GM23248 (cell line): Measurements from ENCODE around the gene NUP93. TPM values are rescaled to one million over a fixed set of nuclear protein-coding genes. Genes with fewer than 3 reads are reported as not detected.

ENCODE experiments used
- DNase-seq: peaks from one replicate; pipeline ENCODE4 v3.0.0-alpha.2; 2015
- H2AFZ ChIP-seq: fragments of 200-600 bp; sonication (generic); 2 replicates; pipeline ENCODE4 v1.6.1; 2016; ENCODE audit warnings: antibody characterized with exemption
- H3F3A ChIP-seq: fragments of 200-600 bp; sonication (generic); 2 replicates; pipeline ENCODE4 v1.6.1; 2016; ENCODE audit warnings: mild to moderate bottlenecking, antibody characterized with exemption, mixed run types; ENCODE audit not compliant: insufficient read depth
- H3K27ac ChIP-seq: fragments of 200-600 bp; sonication (generic); 2 replicates; pipeline ENCODE4 v1.5.1; 2016; ENCODE audit warnings: mild to moderate bottlenecking
- H3K27me3 ChIP-seq: fragments of 200-600 bp; sonication (generic); replicated peaks from 2 replicates; pipeline ENCODE4 v1.6.1; 2016; ENCODE audit warnings: mild to moderate bottlenecking; ENCODE audit not compliant: insufficient read depth
- H3K36me3 ChIP-seq: fragments of 200-600 bp; sonication (generic); 2 replicates; pipeline ENCODE4 v1.6.1; 2016; ENCODE audit warnings: low read depth, mild to moderate bottlenecking
- H3K4me1 ChIP-seq: fragments of 200-600 bp; sonication (generic); 2 replicates; pipeline ENCODE4 v1.6.1; 2016; ENCODE audit warnings: mild to moderate bottlenecking; ENCODE audit not compliant: insufficient read depth
- H3K4me2 ChIP-seq: fragments of 200-600 bp; sonication (generic); one replicate; pipeline ENCODE4 v1.6.1; 2016; ENCODE audit warnings: mild to moderate bottlenecking; ENCODE audit not compliant: unreplicated experiment
- H3K4me3 ChIP-seq: fragments of 200-600 bp; sonication (generic); 2 replicates; pipeline ENCODE4 v1.5.1; 2016; ENCODE audit warnings: mild to moderate bottlenecking
- H3K79me2 ChIP-seq: fragments of 200-600 bp; sonication (generic); 2 replicates; pipeline ENCODE4 v1.6.1; 2016; ENCODE audit warnings: mild to moderate bottlenecking; ENCODE audit not compliant: insufficient read depth
- H3K9ac ChIP-seq: fragments of 200-600 bp; sonication (generic); 2 replicates; pipeline ENCODE4 v1.6.1; 2016; ENCODE audit warnings: mild to moderate bottlenecking
- H3K9me2 ChIP-seq: fragments of 200-600 bp; sonication (generic); 2 replicates; pipeline ENCODE4 v1.6.1; 2016; ENCODE audit warnings: mixed run types, mild to moderate bottlenecking, moderate library complexity; ENCODE audit not compliant: insufficient read depth
- H3K9me3 ChIP-seq: fragments of 200-600 bp; sonication (generic); one replicate; pipeline ENCODE4 v1.6.1; 2017; ENCODE audit warnings: low read depth
- H4K20me1 ChIP-seq: fragments of 200-600 bp; sonication (generic); 2 replicates; pipeline ENCODE4 v1.6.0; 2016; ENCODE audit not compliant: insufficient read depth
- EZH2 ChIP-seq: fragments of 200-600 bp; sonication (generic); IDR thresholded peaks from 2 replicates; pipeline ENCODE4 v1.6.1; 2018; ENCODE audit warnings: antibody characterized with exemption, mild to moderate bottlenecking; ENCODE audit not compliant: insufficient read depth, poor library complexity, severe bottlenecking
- EZH2phosphoT487 ChIP-seq: fragments of 200-600 bp; sonication (generic); IDR thresholded peaks from 2 replicates; pipeline ENCODE4 v1.6.1; 2018; ENCODE audit warnings: antibody characterized with exemption, moderate library complexity, mild to moderate bottlenecking, low read depth; ENCODE audit not compliant: insufficient read depth
- WGBS, 2 experiments: methylation state at CpG; one replicate each; pipeline ENCODE4 v1.1.6; 2015 to 2017; ENCODE audit warnings: low lambda C conversion rate in 2 of 2, low coverage in 1 of 2; ENCODE audit errors: missing lambda C conversion rate in 2 of 2; 5-methylcytosine and 5-hydroxymethylcytosine counted together
- in situ Hi-C: fragments of 300-500 bp; cut with MboI; formaldehyde crosslinking; loops from 2 replicates; pipeline ENCODE4 v1.15.0; 2020
- polyA plus RNA-seq: library from polyadenylated mRNA; unstranded; fragments of >200 nt; fragmentation: Nextera tagmentation; extraction: Ambion mirVana; gene quantifications from 2 replicates; pipeline ENCODE4 v1.2.1, GENCODE V29; 2016
- total RNA-seq: library from RNA; depleted of rRNA; stranded (reverse); fragments of >200 nt; shearing (Covaris generic); gene quantifications from 2 replicates; pipeline ENCODE4 v1.2.3, GENCODE V29; 2014

NUP93 gene
- total and polyA plus RNA-seq, 2 experiments from 2014 or later = 47.1 to 51.2 TPM

GRCh38 chr16:56769677-56770076 is 39.7 kb downstream of the NUP93 start:
- no peaks in the 10 kb centered on the region for H3K9me2 ChIP-seq
- WGBS, 2 experiments = 97 to 98% methylated on average over 3 of the region's 3 CpGs

GRCh38 chr16:56771558-56772279 is 41.8 kb downstream of the NUP93 start:
- Histone ChIP-seq H3F3A (peaks cover 10% of the 10 kb centered on the region; the same call in 1 of the 2 replicates), H3K4me2 (peak overlapping the region; percentile 27), H2AFZ (no peak overlapping the region), H3K4me1 (peaks cover 9% of the 10 kb centered on the region), H3K9me3 (no peaks in the 10 kb centered on the region), H3K4me3 (no peak overlapping the region), H3K79me2 (peaks cover 41% of the 10 kb centered on the region), H4K20me1 (no peaks in the 10 kb centered on the region), H3K9ac (no peak overlapping the region), H3K36me3 (no peaks in the 10 kb centered on the region), H3K9me2 (no peaks in the 10 kb centered on the region), H3K27me3 (no peaks in the 10 kb centered on the region), H3K27ac (no peak overlapping the region)
- in situ Hi-C loops = no loop called here
- TF ChIP-seq EZH2phosphoT487 (no peak), EZH2 (no peak)
- no peak for DNase-seq
- whole genome bisulfite sequencing, 2 experiments = 86 to 92% methylated on average over 5 of the region's 5 CpGs

More at GRCh38 chr16:56769677-56770076, 39.7 kb downstream of the NUP93 start:
- H3K4me2 ChIP-seq = no peak overlapping the region
- in situ Hi-C loops = no loop called here
- no peaks in the 10 kb centered on the region for H3K9me3 ChIP-seq
- no peak overlapping the region for H2AFZ ChIP-seq
- H3K27ac ChIP-seq = no peak overlapping the region
- H3K9ac ChIP-seq = no peak overlapping the region
- peaks cover 35% of the 10 kb centered on the region for H3K79me2 ChIP-seq
- H4K20me1 ChIP-seq = no peaks in the 10 kb centered on the region
- H3K4me1 ChIP-seq = no peaks in the 10 kb centered on the region
- DNase-seq = no peak
- no peaks in the 10 kb centered on the region for H3K27me3 ChIP-seq
- H3F3A ChIP-seq = no peaks in the 10 kb centered on the region
- no peak overlapping the region for H3K4me3 ChIP-seq
- TF ChIP-seq EZH2 = no peak
- TF ChIP-seq EZH2phosphoT487 = no peak
- no peaks in the 10 kb centered on the region for H3K36me3 ChIP-seq

- DNase-seq = no peak
- Histone ChIP-seq H2AFZ (no peak overlapping the region), H3K4me1 (peaks cover 23% of the 10 kb centered on the region), H3F3A (peaks cover 26% of the 10 kb centered on the region; the same call in 1 of the 2 replicates), H3K9ac (no peak overlapping the region), H3K36me3 (no peaks in the 10 kb centered on the region), H3K27me3 (no peaks in the 10 kb centered on the region), H3K79me2 (peaks cover 41% of the 10 kb centered on the region), H3K4me2 (no peak overlapping the region), H3K27ac (no peak overlapping the region), H3K4me3 (no peak overlapping the region), H3K9me3 (no peaks in the 10 kb centered on the region), H3K9me2 (no peaks in the 10 kb centered on the region), H4K20me1 (no peaks in the 10 kb centered on the region)
- in situ Hi-C loops = no loop called here
- 96 to 100% methylated on average over 3 of the region's 3 CpGs for WGBS, 2 experiments
- TF ChIP-seq EZH2phosphoT487 = no peak
- no peak for TF ChIP-seq EZH2
Measured at GRCh38 chr16:56773532-56773931, 43.6 kb downstream of the NUP93 start.

GRCh38 chr16:56774016-56774680 is 44.2 kb downstream of the NUP93 start:
- Histone ChIP-seq H3K4me1 (peaks cover 23% of the 10 kb centered on the region), H3K9me3 (no peaks in the 10 kb centered on the region), H3K4me2 (no peak overlapping the region), H3K79me2 (peaks cover 38% of the 10 kb centered on the region), H3K9me2 (no peaks in the 10 kb centered on the region), H3K27ac (no peak overlapping the region), H3K4me3 (no peak overlapping the region), H4K20me1 (no peaks in the 10 kb centered on the region), H3F3A (peaks cover 26% of the 10 kb centered on the region; the same call in 1 of the 2 replicates), H3K9ac (no peak overlapping the region), H2AFZ (no peak overlapping the region), H3K36me3 (no peaks in the 10 kb centered on the region), H3K27me3 (no peaks in the 10 kb centered on the region)
- WGBS, 2 experiments = 97 to 100% methylated on average over 2 of the region's 2 CpGs
- no peak for DNase-seq
- in situ Hi-C loops = no loop called here
- TF ChIP-seq EZH2phosphoT487 (no peak), EZH2 (no peak)
